ENCODE data around the gene TBP. TPM values are rescaled to one million over a fixed set of nuclear protein-coding genes. Genes with fewer than 3 reads are reported as not detected.

TBP gene
- total RNA-seq, 1 donor from 2014 or later: 8.6 TPM

- DNase-seq: no peak
- no peaks in the 10 kb centered on the region for H3K27me3 ChIP-seq (ENCODE audit: low read depth)
- intact Hi-C loops (cut with micrococcal nuclease): no loop called here
- H3K9me3 ChIP-seq (replicated peaks): no peaks in the 10 kb centered on the region
- TF ChIP-seq, protein P1, sequence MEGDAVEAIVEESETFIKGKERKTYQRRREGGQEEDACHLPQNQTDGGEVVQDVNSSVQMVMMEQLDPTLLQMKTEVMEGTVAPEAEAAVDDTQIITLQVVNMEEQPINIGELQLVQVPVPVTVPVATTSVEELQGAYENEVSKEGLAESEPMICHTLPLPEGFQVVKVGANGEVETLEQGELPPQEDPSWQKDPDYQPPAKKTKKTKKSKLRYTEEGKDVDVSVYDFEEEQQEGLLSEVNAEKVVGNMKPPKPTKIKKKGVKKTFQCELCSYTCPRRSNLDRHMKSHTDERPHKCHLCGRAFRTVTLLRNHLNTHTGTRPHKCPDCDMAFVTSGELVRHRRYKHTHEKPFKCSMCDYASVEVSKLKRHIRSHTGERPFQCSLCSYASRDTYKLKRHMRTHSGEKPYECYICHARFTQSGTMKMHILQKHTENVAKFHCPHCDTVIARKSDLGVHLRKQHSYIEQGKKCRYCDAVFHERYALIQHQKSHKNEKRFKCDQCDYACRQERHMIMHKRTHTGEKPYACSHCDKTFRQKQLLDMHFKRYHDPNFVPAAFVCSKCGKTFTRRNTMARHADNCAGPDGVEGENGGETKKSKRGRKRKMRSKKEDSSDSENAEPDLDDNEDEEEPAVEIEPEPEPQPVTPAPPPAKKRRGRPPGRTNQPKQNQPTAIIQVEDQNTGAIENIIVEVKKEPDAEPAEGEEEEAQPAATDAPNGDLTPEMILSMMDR (IDR thresholded peaks at IDR 0.05; ENCODE audit: borderline replicate concordance): no peak
- H3K4me1 ChIP-seq: peaks cover 72% of the 10 kb centered on the region
- peak overlapping the region; percentile 98 for H3K4me3 ChIP-seq
- peaks cover 35% of the 10 kb centered on the region for H3K36me3 ChIP-seq
- H3K27ac ChIP-seq (replicated peaks): peak overlapping the region; percentile 94
Measured at GRCh38 chr6:170553534-170554012, 596 bp upstream of the TBP start.

DNA sequence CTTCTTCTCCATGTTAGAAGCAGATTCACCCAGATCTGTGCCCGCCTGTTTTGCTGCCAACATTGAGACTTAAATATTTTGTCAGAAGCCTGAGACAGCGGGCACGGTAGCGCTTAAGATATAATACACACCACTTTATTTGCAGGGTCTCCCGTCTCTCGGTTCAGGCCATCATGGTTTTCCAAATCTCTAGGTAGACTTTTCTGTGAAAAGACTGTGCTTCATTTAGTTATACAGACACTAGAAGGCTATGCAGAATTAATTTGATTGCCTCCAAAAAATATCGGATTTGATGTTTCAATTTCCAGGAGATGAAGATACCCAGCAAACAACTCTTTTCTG, 598 bp downstream of the TBP start:
- intact Hi-C loops (cut with micrococcal nuclease): no loop called here
- H3K4me1 ChIP-seq: peaks cover 60% of the 10 kb centered on the region
- peaks cover 29% of the 10 kb centered on the region for H3K36me3 ChIP-seq
- peak overlapping the region; percentile 94 for H3K27ac ChIP-seq (replicated peaks)
- H3K9me3 ChIP-seq (replicated peaks): no peaks in the 10 kb centered on the region
- H3K4me3 ChIP-seq: peak overlapping the region; percentile 98
- H3K27me3 ChIP-seq (ENCODE audit: low read depth): no peaks in the 10 kb centered on the region
- TF ChIP-seq, protein P1 (IDR thresholded peaks at IDR 0.05; ENCODE audit: borderline replicate concordance): no peak
- no peak for DNase-seq

- intact Hi-C loops (cut with micrococcal nuclease): no loop called here
- DNase-seq: no peak
- no peaks in the 10 kb centered on the region for H3K9me3 ChIP-seq (replicated peaks)
- no peak overlapping the region for H3K27ac ChIP-seq (replicated peaks)
- peak overlapping the region; percentile 98 for H3K4me3 ChIP-seq
- H3K27me3 ChIP-seq (ENCODE audit: low read depth): no peaks in the 10 kb centered on the region
- TF ChIP-seq, protein P1 (IDR thresholded peaks at IDR 0.05; ENCODE audit: borderline replicate concordance): no peak
- peaks cover 28% of the 10 kb centered on the region for H3K36me3 ChIP-seq
- H3K4me1 ChIP-seq: peaks cover 55% of the 10 kb centered on the region
Measured at GRCh38 chr6:170555305-170555704, 1.1 kb downstream of the TBP start.

DNA sequence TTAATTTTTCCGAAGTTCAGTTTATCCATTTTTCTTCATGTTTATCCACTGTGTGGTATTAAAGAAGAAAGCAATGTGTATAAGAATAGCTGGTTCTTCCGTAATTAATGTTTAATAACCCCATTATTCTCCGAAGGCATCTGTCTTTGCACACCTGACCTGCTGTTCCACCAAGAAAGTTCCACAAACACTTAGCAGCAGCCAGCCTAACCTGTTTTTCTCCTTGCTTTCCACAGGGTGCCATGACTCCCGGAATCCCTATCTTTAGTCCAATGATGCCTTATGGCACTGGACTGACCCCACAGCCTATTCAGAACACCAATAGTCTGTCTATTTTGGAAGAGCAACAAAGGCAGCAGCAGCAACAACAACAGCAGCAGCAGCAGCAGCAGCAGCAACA, 7.4 kb downstream of the TBP start:
- DNase-seq: no peak
- TF ChIP-seq, protein P1 (IDR thresholded peaks at IDR 0.05; ENCODE audit: borderline replicate concordance): no peak
- no peaks in the 10 kb centered on the region for H3K4me1 ChIP-seq
- no peaks in the 10 kb centered on the region for H3K27me3 ChIP-seq (ENCODE audit: low read depth)
- intact Hi-C loops (cut with micrococcal nuclease): no loop called here
- no peaks in the 10 kb centered on the region for H3K9me3 ChIP-seq (replicated peaks)
- H3K4me3 ChIP-seq: no peak overlapping the region
- H3K36me3 ChIP-seq: peaks cover 87% of the 10 kb centered on the region
- no peak overlapping the region for H3K27ac ChIP-seq (replicated peaks)

DNA sequence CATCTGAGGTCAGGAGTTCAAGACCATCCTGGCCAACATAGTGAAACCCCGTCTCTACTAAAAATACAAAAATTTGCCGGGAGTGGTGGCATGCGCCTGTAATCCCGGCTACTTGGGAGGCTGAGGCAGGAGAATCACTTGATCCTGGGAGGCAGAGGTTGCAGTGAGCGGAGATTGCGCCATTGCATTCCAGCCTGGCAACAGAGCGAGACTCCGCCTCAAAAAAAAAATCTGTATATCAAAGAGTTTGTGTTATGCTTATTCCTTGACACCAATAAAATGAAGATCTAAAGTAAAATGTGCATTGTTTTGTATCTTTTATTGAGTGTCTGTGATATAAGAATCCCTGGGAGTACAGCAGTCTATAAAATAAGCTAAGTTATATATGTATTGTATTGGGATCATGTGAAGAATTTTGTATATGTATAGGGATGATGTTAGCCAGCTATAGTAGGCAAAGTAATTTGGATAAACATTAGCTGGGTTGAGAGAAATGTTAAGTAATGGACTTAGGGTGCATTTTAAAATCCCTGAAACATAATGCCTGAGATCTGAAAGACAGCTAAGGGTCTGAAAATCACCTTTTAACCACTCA, 10.9 kb downstream of the TBP start:
- no peaks in the 10 kb centered on the region for H3K9me3 ChIP-seq (replicated peaks)
- no peaks in the 10 kb centered on the region for H3K4me1 ChIP-seq
- peaks cover 98% of the 10 kb centered on the region for H3K36me3 ChIP-seq
- H3K4me3 ChIP-seq: no peak overlapping the region
- no peaks in the 10 kb centered on the region for H3K27me3 ChIP-seq (ENCODE audit: low read depth)
- DNase-seq: no peak
- intact Hi-C loops (cut with micrococcal nuclease): no loop called here
- TF ChIP-seq, protein P1 (IDR thresholded peaks at IDR 0.05; ENCODE audit: borderline replicate concordance): no peak
- H3K27ac ChIP-seq (replicated peaks): no peak overlapping the region

Measured in left ventricle myocardium inferior (tissue), 1 donor.